Keratinocyte (primary cell): ENCODE data around the gene COQ9. TPM values are rescaled to one million over a fixed set of nuclear protein-coding genes. Genes with fewer than 3 reads are reported as not detected.

Source experiments
- DNase-seq: peaks from one replicate; pipeline ENCODE4 v3.0.0-alpha.2; 2011; ENCODE audit warnings: low read depth, missing footprints, low spot score
- FAIRE-seq: peaks from 2 replicates; lab custom pipeline; 2011; peaks lifted over from hg19 to GRCh38; lab: Jason Lieb, UNC
- H2AFZ ChIP-seq: 2 replicates; pipeline ENCODE4 v1.6.0; 2012; ENCODE audit warnings: low read length, control low read depth, inconsistent platforms; ENCODE audit not compliant: control insufficient read depth
- H3K27ac ChIP-seq: 2 replicates; pipeline ENCODE4 v1.5.1; 2011; ENCODE audit warnings: low read length; ENCODE audit not compliant: control insufficient read depth, insufficient read depth
- H3K27me3 ChIP-seq: 3 replicates; pipeline ENCODE4 v1.6.0; 2011; ENCODE audit warnings: low read length; ENCODE audit not compliant: control insufficient read depth, insufficient read depth; ENCODE audit errors: extremely low read depth
- H3K36me3 ChIP-seq, 2 experiments: 2 replicates in 1 of 2; 3 replicates in 1 of 2; pipeline ENCODE4 v1.5.1; 2011; ENCODE audit warnings: low read length in 2 of 2, mild to moderate bottlenecking in 1 of 2; ENCODE audit not compliant: control insufficient read depth in 2 of 2, insufficient read depth in 2 of 2; ENCODE audit errors: extremely low read depth in 1 of 2
- H3K4me1 ChIP-seq: 3 replicates; pipeline ENCODE4 v1.5.1; 2011; ENCODE audit warnings: low read length; ENCODE audit not compliant: control insufficient read depth, insufficient read depth; ENCODE audit errors: extremely low read depth
- H3K4me2 ChIP-seq: 3 replicates; pipeline ENCODE4 v1.6.0; 2011; ENCODE audit warnings: low read depth, low read length; ENCODE audit not compliant: control insufficient read depth, insufficient read depth; ENCODE audit errors: extremely low read depth
- H3K4me3 ChIP-seq, 3 experiments: fragments of 200-600 bp in 1 of 3; sonication (generic) in 1 of 3; 2 replicates in 2 of 3; 3 replicates in 1 of 3; pipeline ENCODE4 v1.5.1; 2011 to 2016; ENCODE audit warnings: low read length in 3 of 3, mild to moderate bottlenecking in 3 of 3, control low read depth in 2 of 3, inconsistent platforms in 1 of 3, low read depth in 1 of 3, mixed read lengths in 1 of 3, mixed run types in 1 of 3, moderate library complexity in 1 of 3; ENCODE audit not compliant: control insufficient read depth in 2 of 3, insufficient read depth in 2 of 3; ENCODE audit errors: extremely low read depth in 1 of 3
- H3K79me2 ChIP-seq: 2 replicates; pipeline ENCODE4 v1.6.0; 2012; ENCODE audit warnings: low read length; ENCODE audit not compliant: control insufficient read depth, insufficient read depth
- H3K9ac ChIP-seq: 3 replicates; pipeline ENCODE4 v1.6.0; 2011; ENCODE audit warnings: low read length; ENCODE audit not compliant: control insufficient read depth, insufficient read depth; ENCODE audit errors: extremely low read depth
- H3K9me1 ChIP-seq: 3 replicates; pipeline ENCODE4 v1.6.0; 2011; ENCODE audit warnings: low read length; ENCODE audit not compliant: control insufficient read depth, insufficient read depth; ENCODE audit errors: extremely low read depth
- H3K9me3 ChIP-seq: 2 replicates; pipeline ENCODE4 v1.5.1; 2012; ENCODE audit warnings: low read depth, low read length; ENCODE audit not compliant: control insufficient read depth
- H4K20me1 ChIP-seq: 3 replicates; pipeline ENCODE4 v1.6.0; 2011; ENCODE audit warnings: low read length; ENCODE audit not compliant: control insufficient read depth, insufficient read depth; ENCODE audit errors: extremely low read depth
- CTCF ChIP-seq, 3 experiments: IDR thresholded peaks in 1 of 3; conservative IDR thresholded peaks in 1 of 3; optimal IDR thresholded peaks in 1 of 3; 2 replicates in 2 of 3; 3 replicates in 1 of 3; pipeline versions ENCODE3 to v1.5.1; 2011; ENCODE audit warnings: low read length in 3 of 3, mild to moderate bottlenecking in 3 of 3, moderate library complexity in 2 of 3, control low read depth in 1 of 3, inconsistent platforms in 1 of 3; ENCODE audit not compliant: insufficient read depth in 2 of 3; ENCODE audit errors: extremely low read depth in 1 of 3
- EZH2 ChIP-seq: IDR thresholded peaks from one replicate; pipeline ENCODE4 v1.6.1; 2012; ENCODE audit warnings: inconsistent platforms, mild to moderate bottlenecking, low read length, moderate library complexity
- dilution Hi-C: fragments of 300-500 bp; cut with MboI; formaldehyde crosslinking; loops from one replicate; pipeline ENCODE4 v1.7.0; 2020; ENCODE audit warnings: low sequenced_read_pairs; ENCODE audit not compliant: extremely low pct_ligation_motif_present
- polyA plus RNA-seq, 5 experiments: library from polyadenylated mRNA; depleted of rRNA in 3 of 5; stranded (reverse) in 3 of 5; stranded (forward) in 1 of 5; unstranded in 1 of 5; fragments of >200 nt; gene quantifications; 1 replicate in 1 of 5; 2 replicates in 3 of 5; 3 replicates in 1 of 5; pipeline versions ENCODE4 v1.2.1 to v1.2.3, GENCODE V29; 2011 to 2012; ENCODE audit warnings: missing spikeins in 2 of 5, low read depth in 1 of 5, low replicate concordance in 1 of 5

The COQ9 gene
- polyA plus RNA-seq, 1 donor (not counting 4 experiments of a cell fraction or from before 2014, with no cell fraction given): 62.8 TPM

GRCh38 chr16:57462209-57462977, 15.1 kb downstream of the COQ9 start, which contains the start of gene POLR2C:
POLR2C (plus strand) TSS chr16:57462679; CDS start chr16:57462725, 46 bp downstream.
- Histone ChIP-seq H3K36me3 (peaks cover 31 to 37% of the 10 kb centered on the region in 2 experiments), H3K27me3 (no peaks in the 10 kb centered on the region), H3K4me2 (peak within 1 kb of the TSS; percentile 97), H3K9me1 (no peaks in the 10 kb centered on the region), H3K79me2 (peaks cover 25% of the 10 kb centered on the region), H3K4me3 (peak within 1 kb of the TSS; percentile 75 to 93 (median 80)), H3K9me3 (no peaks in the 10 kb centered on the region), H2AFZ (peak within 1 kb of the TSS; percentile 80), H3K27ac (peak within 1 kb of the TSS; percentile 44), H3K4me1 (peaks cover 5% of the 10 kb centered on the region), H4K20me1 (no peaks in the 10 kb centered on the region), H3K9ac (peak within 1 kb of the TSS; percentile 83)
- no peak for TF ChIP-seq EZH2
- TF ChIP-seq CTCF (optimal IDR thresholded peaks at IDR 0.05 in 1 of 3, IDR thresholded peaks at IDR 0.05 in 1 of 3, conservative IDR thresholded peaks at IDR 0.05 in 1 of 3; ENCODE audit: extremely low read depth in 1 of 3, insufficient read depth in 2 of 3, low read length in 3 of 3): peak; percentile 82 to 99 (median 91)
- dilution Hi-C loops: no loop called here
- FAIRE-seq: peak; percentile 55
- no peak for DNase-seq

- Histone ChIP-seq H3K27me3 (no peaks in the 10 kb centered on the region), H3K9ac (peak overlapping the region; percentile 83), H3K36me3 (peaks cover 27 to 35% of the 10 kb centered on the region in 2 experiments), H4K20me1 (no peaks in the 10 kb centered on the region), H3K27ac (peak overlapping the region; percentile 44), H3K4me2 (peak overlapping the region; percentile 97), H2AFZ (peak overlapping the region; percentile 61), H3K9me1 (no peaks in the 10 kb centered on the region), H3K4me1 (peaks cover 5% of the 10 kb centered on the region), H3K79me2 (peaks cover 25% of the 10 kb centered on the region), H3K9me3 (no peaks in the 10 kb centered on the region), H3K4me3 (peak overlapping the region; percentile 75 to 93 (median 80))
- dilution Hi-C loops: no loop called here
- DNase-seq (no peak), FAIRE-seq (no peak)
- no peak for TF ChIP-seq CTCF (optimal IDR thresholded peaks at IDR 0.05 in 1 of 3, IDR thresholded peaks at IDR 0.05 in 1 of 3, conservative IDR thresholded peaks at IDR 0.05 in 1 of 3; ENCODE audit: extremely low read depth in 1 of 3, insufficient read depth in 2 of 3, low read length in 3 of 3)
- no peak for TF ChIP-seq EZH2
Observed at GRCh38 chr16:57462978-57463362, 15.7 kb downstream of the COQ9 start.
